Body of pancreas (tissue), 4 donors: ENCODE data around the gene SCYGR2.

ENCODE experiments used
- CTCF ChIP-seq, 7 experiments: fragments of 450-650 bp in 4 of 7; fragments of 200-600 bp in 3 of 7; sonication (generic) in 3 of 7; IDR thresholded peaks; one replicate each; pipeline ENCODE4 v1.5.1; 2016 to 2019; ENCODE audit warnings: antibody characterized with exemption in 7 of 7
- POLR2A ChIP-seq, 3 donors: fragments of 450-650 bp; IDR thresholded peaks; one replicate each; pipeline ENCODE4 v1.6.1; 2016; ENCODE audit warnings: antibody characterized with exemption in 3 of 3, mild to moderate bottlenecking in 2 of 3

- TF ChIP-seq CTCF (IDR thresholded peaks at IDR 0.05) (no peak), POLR2A (IDR thresholded peaks at IDR 0.05) (no peak)
These were observed 20.1 kb upstream of the SCYGR2 start for GRCh38 chr2:227578642-227579041.
